Breast epithelium (tissue), 3 donors: ENCODE results near the gene MYO5A.
"Not testable (repeated sequence)": the region's sequence is repeated elsewhere in the genome, so short reads cannot be mapped to it uniquely, and the experiment has no call there.

Source experiments
- POLR2A ChIP-seq: fragments of 450-650 bp; IDR thresholded peaks from one replicate; pipeline ENCODE4 v1.6.1; 2016; ENCODE audit warnings: antibody characterized with exemption, mild to moderate bottlenecking, moderate library complexity
- POLR2AphosphoS5 ChIP-seq, 3 donors: sonication (generic); formaldehyde crosslinking; IDR thresholded peaks; one replicate each; pipeline ENCODE4 v1.6.1; 2017; ENCODE audit warnings: antibody characterized with exemption in 3 of 3
- TF ChIP-seq, protein P1 (sequence below), 3 donors: fragments of 450-650 bp; IDR thresholded peaks; one replicate each; pipeline ENCODE4 v1.5.1; 2016 to 2017; ENCODE audit warnings: antibody characterized with exemption in 3 of 3, mild to moderate bottlenecking in 3 of 3, moderate library complexity in 3 of 3

- TF ChIP-seq, protein P1, sequence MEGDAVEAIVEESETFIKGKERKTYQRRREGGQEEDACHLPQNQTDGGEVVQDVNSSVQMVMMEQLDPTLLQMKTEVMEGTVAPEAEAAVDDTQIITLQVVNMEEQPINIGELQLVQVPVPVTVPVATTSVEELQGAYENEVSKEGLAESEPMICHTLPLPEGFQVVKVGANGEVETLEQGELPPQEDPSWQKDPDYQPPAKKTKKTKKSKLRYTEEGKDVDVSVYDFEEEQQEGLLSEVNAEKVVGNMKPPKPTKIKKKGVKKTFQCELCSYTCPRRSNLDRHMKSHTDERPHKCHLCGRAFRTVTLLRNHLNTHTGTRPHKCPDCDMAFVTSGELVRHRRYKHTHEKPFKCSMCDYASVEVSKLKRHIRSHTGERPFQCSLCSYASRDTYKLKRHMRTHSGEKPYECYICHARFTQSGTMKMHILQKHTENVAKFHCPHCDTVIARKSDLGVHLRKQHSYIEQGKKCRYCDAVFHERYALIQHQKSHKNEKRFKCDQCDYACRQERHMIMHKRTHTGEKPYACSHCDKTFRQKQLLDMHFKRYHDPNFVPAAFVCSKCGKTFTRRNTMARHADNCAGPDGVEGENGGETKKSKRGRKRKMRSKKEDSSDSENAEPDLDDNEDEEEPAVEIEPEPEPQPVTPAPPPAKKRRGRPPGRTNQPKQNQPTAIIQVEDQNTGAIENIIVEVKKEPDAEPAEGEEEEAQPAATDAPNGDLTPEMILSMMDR (IDR thresholded peaks at IDR 0.05), result not testable (repeated sequence)
- TF ChIP-seq POLR2AphosphoS5 (IDR thresholded peaks at IDR 0.05); POLR2A: not testable (repeated sequence)
Measured at GRCh38 chr15:52443205-52443604, 85.5 kb downstream of the MYO5A start.
